ENCODE results near the gene COPS2. TPM values are rescaled to one million over a fixed set of nuclear protein-coding genes. Genes with fewer than 3 reads are reported as not detected.

Gene COPS2
- total and polyA plus RNA-seq, 2 donors (not counting 1 experiment from before 2014, with no cell fraction given) = 13.8 to 47.8 TPM

DNA sequence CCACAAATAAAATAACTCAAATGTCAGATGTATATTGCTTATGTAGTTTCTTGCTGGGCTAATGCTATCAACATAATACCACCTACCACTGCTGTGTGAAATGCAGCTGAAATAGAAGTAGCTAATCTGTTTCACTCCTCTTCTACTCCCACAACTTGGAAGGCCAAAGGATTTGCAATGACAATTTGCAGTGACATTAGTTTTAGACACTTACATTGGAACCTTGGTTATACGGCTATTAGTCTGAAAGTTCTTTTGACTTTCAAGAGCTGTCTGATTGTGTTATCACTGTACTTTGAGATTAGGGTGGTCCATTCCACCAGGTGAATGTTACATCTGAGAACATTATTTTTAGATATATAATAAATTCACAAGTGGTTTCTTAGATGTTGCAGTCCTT lies 33.5 kb downstream of the COPS2 start:
- no peak overlapping the region for H3K27ac ChIP-seq (ENCODE audit: low read length in 2 of 2)
- no peaks in the 10 kb centered on the region for H3K9me3 ChIP-seq (ENCODE audit: control extremely low read depth in 1 of 3, control insufficient read depth in 2 of 3, insufficient read depth in 1 of 3, low read length in 2 of 3)
- Mint-ChIP-seq H3K27ac (no peak overlapping the region), H3K9me3 (ENCODE audit: insufficient read depth) (no peaks in the 10 kb centered on the region), H3K27me3 (no peaks in the 10 kb centered on the region), H3K4me3 (no peak overlapping the region), H3K4me1 (no peaks in the 10 kb centered on the region)
- H3K36me3 ChIP-seq (replicated peaks in 1 of 2; ENCODE audit: control extremely low read depth in 1 of 2, control insufficient read depth in 1 of 2, extremely low read depth in 1 of 2, insufficient read depth in 2 of 2, low read length in 1 of 2) = peaks cover 3 to 6% of the 10 kb centered on the region in 2 experiments
- no peaks in the 10 kb centered on the region for H3K79me2 ChIP-seq (ENCODE audit: control insufficient read depth, insufficient read depth, low read length)
- no peak for TF ChIP-seq CTCF (IDR thresholded peaks at IDR 0.05)
- TF ChIP-seq EZH2 (IDR thresholded peaks at IDR 0.05; ENCODE audit: borderline replicate concordance, insufficient read depth, low read depth, low read length, poor library complexity, severe bottlenecking) = no peak
- no peak overlapping the region for H3K4me3 ChIP-seq (ENCODE audit: control extremely low read depth in 1 of 5, extremely low read depth in 1 of 5, insufficient read depth in 1 of 5, low read depth in 2 of 5, low read length in 4 of 5)
- H4K20me1 ChIP-seq (ENCODE audit: control insufficient read depth, insufficient read depth, low read length, poor library complexity, severe bottlenecking) = no peaks in the 10 kb centered on the region
- no peak overlapping the region for H2AFZ ChIP-seq (ENCODE audit: insufficient read depth, low read depth, low read length, poor library complexity, severe bottlenecking)
- ATAC-seq (ENCODE audit: low read depth) (no peak), DNase-seq (no peak)
- H3K4me1 ChIP-seq (ENCODE audit: control insufficient read depth in 2 of 2, insufficient read depth in 2 of 2, low read length in 2 of 2) = no peaks in the 10 kb centered on the region
- H3K4me2 ChIP-seq (replicated peaks; ENCODE audit: low read depth, low read length, poor library complexity, severe bottlenecking) = no peak overlapping the region
- no peak overlapping the region for H3K9ac ChIP-seq (ENCODE audit: low read length)
- no CpG with 5 or more reads among the region's 1 CpG for WGBS (ENCODE audit: insufficient coverage)
- CTCF ChIA-PET = interaction anchor here (1.7 kb wide), 1 partner anchor 23 kb away, joined by 5 read pairs; no protein-coding TSS in a partner anchor
- intact Hi-C loops (cut with micrococcal nuclease) = no loop called here
- POLR2A ChIA-PET = no interaction called here
- H3K27me3 ChIP-seq (replicated peaks in 1 of 4; ENCODE audit: control extremely low read depth in 1 of 4, control insufficient read depth in 3 of 4, insufficient read depth in 4 of 4, low read length in 3 of 4) = no peaks in the 10 kb centered on the region

DNA sequence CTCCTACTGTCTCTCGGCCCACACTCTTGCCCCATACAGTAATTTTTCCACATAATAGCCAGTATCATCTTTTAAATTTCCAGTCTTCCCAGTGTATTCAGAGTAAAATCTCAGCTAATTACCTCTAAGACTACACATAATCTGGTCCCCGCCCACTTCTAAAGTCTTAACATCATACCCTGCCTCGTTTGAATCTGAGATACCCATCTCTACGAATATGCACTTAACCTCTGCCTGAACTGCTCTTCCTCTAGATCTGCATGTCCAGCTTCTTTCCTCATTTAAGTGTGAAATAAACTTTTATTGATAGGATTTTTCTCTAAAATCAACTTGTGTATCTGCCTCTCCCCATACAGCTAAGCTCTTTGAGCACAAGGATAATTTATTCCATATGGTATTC lies 34.6 kb downstream of the COPS2 start:
- no peak overlapping the region for H3K27ac ChIP-seq (ENCODE audit: low read length in 2 of 2)
- H2AFZ ChIP-seq (ENCODE audit: insufficient read depth, low read depth, low read length, poor library complexity, severe bottlenecking) = no peak overlapping the region
- Mint-ChIP-seq H3K4me3 (no peak overlapping the region), H3K27me3 (no peaks in the 10 kb centered on the region), H3K9me3 (ENCODE audit: insufficient read depth) (no peaks in the 10 kb centered on the region), H3K4me1 (no peaks in the 10 kb centered on the region), H3K27ac (no peak overlapping the region)
- H3K27me3 ChIP-seq (replicated peaks in 1 of 4; ENCODE audit: control extremely low read depth in 1 of 4, control insufficient read depth in 3 of 4, insufficient read depth in 4 of 4, low read length in 3 of 4) = no peaks in the 10 kb centered on the region
- no peak for ATAC-seq (ENCODE audit: low read depth)
- no peaks in the 10 kb centered on the region for H3K9me3 ChIP-seq (ENCODE audit: control extremely low read depth in 1 of 3, control insufficient read depth in 2 of 3, insufficient read depth in 1 of 3, low read length in 2 of 3)
- no peak overlapping the region for H3K9ac ChIP-seq (ENCODE audit: low read length)
- POLR2A ChIA-PET = no interaction called here
- H3K4me3 ChIP-seq (ENCODE audit: control extremely low read depth in 1 of 5, extremely low read depth in 1 of 5, insufficient read depth in 1 of 5, low read depth in 2 of 5, low read length in 4 of 5) = no peak overlapping the region
- no peaks in the 10 kb centered on the region for H3K4me1 ChIP-seq (ENCODE audit: control insufficient read depth in 2 of 2, insufficient read depth in 2 of 2, low read length in 2 of 2)
- TF ChIP-seq EZH2 (IDR thresholded peaks at IDR 0.05; ENCODE audit: borderline replicate concordance, insufficient read depth, low read depth, low read length, poor library complexity, severe bottlenecking) (no peak), CTCF (IDR thresholded peaks at IDR 0.05) (no peak)
- no peak for DNase-seq
- peaks cover under 1 to 1% of the 10 kb centered on the region in 2 experiments for H3K36me3 ChIP-seq (replicated peaks in 1 of 2; ENCODE audit: control extremely low read depth in 1 of 2, control insufficient read depth in 1 of 2, extremely low read depth in 1 of 2, insufficient read depth in 2 of 2, low read length in 1 of 2)
- H3K79me2 ChIP-seq (ENCODE audit: control insufficient read depth, insufficient read depth, low read length) = no peaks in the 10 kb centered on the region
- intact Hi-C loops (cut with micrococcal nuclease) = no loop called here
- CTCF ChIA-PET = interaction anchor here (1.3 kb wide), 1 partner anchor 21 kb away, joined by 3 read pairs; no protein-coding TSS in a partner anchor
- no peaks in the 10 kb centered on the region for H4K20me1 ChIP-seq (ENCODE audit: control insufficient read depth, insufficient read depth, low read length, poor library complexity, severe bottlenecking)
- WGBS (ENCODE audit: insufficient coverage) = 100% methylated on average over 2 of the region's 4 CpGs
- no peak overlapping the region for H3K4me2 ChIP-seq (replicated peaks; ENCODE audit: low read depth, low read length, poor library complexity, severe bottlenecking)

All from B cell (primary cell).